Mammary epithelial cell (primary cell): Measurements from ENCODE around the gene ZC3H7A.

Experiments used
- CTCF ChIP-seq, 2 donors: IDR thresholded peaks in 1 of 2; conservative IDR thresholded peaks in 1 of 2; 2 replicates each; pipeline ENCODE4 v1.5.1; 2011 to 2012; ENCODE audit warnings: inconsistent platforms in 2 of 2, low read length in 2 of 2, mild to moderate bottlenecking in 2 of 2, control low read depth in 1 of 2, low read depth in 1 of 2; ENCODE audit not compliant: insufficient read depth in 1 of 2; ENCODE audit errors: extremely low read depth in 1 of 2
- EZH2 ChIP-seq: IDR thresholded peaks from 2 replicates; pipeline ENCODE4 v1.6.1; 2012; ENCODE audit warnings: low read length, inconsistent platforms, borderline replicate concordance

GRCh38 chr16:11719762-11720161 lies 77.3 kb downstream of the ZC3H7A start:
- TF ChIP-seq CTCF (conservative IDR thresholded peaks at IDR 0.05 in 1 of 2, IDR thresholded peaks at IDR 0.05 in 1 of 2; ENCODE audit: extremely low read depth in 1 of 2, insufficient read depth in 1 of 2, low read depth in 1 of 2, low read length in 2 of 2) = no peak
- no peak for TF ChIP-seq EZH2
